GM21447 (cell line): ENCODE measurements around the gene PLIN5.

Experiments used
- ATAC-seq: cut with Tn5 transposase; IDR thresholded peaks from one replicate; pipeline ENCODE4 v1.9.1; 2021; ENCODE audit not compliant: unreplicated experiment

The PLIN5 gene

DNA sequence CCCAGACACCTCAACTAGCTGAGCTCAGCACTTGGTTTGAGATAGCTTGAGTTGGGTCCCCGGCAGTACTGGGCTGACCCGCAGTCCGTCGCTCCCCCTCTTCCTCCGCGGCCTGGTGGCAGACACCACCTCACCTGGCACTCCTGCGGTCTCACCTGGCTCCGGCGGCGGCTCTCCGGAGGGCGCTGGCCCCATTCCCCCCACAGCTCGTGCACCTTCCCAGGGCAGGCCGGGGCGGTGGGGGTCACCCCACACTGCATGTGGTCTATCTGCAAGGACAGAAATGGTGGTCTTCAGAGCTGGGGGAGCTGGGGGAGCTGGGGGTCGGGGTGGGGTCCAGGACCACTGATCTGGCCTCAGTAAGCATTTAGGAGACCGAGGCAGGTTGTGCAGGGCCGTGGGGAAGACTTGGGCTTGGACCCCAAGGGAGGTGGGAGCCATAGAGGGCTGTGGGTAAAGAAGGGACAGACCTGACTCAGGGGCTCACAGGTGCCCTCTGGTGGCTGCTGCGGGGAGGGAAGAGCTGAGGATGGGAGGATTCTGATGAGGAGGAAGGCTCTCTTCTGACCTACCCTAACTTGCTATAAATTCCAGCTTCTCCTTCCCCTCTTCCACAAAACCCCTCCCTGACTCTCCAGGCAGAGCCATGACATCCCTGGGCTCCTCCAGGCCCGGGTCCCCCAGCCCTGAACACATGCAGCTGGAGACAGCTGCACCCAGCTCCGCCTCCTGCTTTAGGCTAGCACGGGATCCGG, 10.0 kb downstream of the PLIN5 start:
- no peak for ATAC-seq

DNA sequence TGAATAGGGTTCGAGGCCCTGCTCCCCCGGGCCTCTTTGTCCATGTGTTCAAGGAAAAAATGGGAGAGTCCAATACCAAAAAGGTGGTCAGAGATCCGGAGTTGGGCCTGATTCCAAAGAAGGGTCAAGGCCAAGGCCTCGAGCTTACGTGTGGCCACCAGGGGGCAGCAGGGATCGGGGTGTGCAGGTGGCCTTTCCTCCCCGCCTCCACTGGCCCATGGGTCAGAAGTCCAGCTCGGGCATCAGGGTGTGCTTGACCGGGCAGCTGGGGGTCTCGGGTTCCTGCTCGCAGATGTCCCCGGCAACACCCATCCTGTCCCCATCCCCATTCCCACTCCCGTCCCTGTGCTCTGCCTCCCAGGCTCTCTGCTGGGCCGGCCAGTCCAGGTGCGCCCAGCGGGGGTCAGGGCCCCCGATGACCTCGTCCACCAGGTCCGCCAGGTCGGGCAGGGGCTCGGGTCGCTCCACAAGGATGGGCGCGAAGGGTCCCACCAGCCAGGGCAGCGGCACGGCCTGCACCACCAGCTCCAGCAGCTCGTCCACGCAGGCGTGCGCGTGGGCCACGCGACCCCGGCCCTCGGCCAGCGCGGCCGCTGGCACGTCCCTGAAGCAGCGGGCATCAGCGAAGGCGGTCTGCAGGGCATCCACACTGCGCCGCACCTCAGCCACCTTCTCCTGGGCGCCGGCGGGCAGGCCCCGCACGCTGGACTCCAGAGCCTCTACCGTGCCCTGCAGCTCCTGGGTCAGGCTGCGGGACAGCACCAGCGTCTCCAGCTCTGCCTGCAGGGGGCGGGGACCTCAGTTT, 11.5 kb downstream of the PLIN5 start:
- no peak for ATAC-seq

DNA sequence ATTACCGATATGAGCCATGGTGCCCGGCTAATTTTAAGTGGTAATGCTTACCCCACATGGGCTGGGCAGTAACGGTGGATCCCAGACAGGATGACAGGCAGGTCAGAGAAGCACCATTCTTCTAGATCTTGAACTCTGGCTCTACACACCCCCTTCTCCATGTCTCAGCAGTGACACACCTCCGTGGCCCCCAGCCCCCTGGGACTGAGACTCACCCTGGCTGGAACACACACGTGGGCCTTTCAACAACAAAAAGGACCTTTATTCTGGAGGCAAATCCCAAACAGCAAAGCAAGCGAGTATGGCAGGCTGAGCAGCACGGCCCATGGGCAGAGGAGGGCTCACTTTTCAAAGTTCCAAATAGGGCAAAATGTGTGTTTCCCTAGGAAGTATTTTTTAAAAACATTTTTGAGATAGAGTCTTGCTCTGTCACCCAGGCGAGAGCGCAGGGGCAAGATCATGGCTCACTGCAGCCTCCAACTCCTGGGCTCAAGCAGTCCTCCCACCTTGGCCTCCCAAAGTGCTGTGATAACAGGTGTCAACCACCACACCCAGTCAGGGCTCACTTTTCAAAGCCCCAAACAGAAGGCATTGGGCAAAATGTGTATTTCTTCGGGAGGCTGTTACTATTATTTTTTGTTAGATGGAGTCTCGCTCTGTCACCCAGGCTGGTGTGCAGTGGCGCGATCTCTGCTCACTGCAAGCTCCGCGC, 12.6 kb downstream of the PLIN5 start:
- ATAC-seq: no peak

DNA sequence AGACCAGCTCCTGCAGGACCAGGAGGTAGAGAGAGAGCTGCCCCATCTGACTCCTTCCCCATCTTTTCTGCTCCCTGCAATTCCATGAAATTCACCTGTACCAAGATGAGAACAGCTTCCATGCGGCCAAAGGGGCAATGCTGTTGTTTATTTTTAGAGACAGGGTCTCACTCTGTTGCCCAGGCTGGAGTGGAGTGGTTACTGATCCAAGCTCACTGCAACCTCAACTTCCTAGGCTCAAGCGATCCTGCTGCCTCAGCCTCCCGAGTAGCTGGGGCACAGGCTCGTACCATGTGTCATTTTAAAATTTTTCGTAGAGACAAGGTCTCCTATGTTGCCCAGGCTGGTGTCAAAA, 13.2 kb downstream of the PLIN5 start:
- no peak for ATAC-seq

DNA sequence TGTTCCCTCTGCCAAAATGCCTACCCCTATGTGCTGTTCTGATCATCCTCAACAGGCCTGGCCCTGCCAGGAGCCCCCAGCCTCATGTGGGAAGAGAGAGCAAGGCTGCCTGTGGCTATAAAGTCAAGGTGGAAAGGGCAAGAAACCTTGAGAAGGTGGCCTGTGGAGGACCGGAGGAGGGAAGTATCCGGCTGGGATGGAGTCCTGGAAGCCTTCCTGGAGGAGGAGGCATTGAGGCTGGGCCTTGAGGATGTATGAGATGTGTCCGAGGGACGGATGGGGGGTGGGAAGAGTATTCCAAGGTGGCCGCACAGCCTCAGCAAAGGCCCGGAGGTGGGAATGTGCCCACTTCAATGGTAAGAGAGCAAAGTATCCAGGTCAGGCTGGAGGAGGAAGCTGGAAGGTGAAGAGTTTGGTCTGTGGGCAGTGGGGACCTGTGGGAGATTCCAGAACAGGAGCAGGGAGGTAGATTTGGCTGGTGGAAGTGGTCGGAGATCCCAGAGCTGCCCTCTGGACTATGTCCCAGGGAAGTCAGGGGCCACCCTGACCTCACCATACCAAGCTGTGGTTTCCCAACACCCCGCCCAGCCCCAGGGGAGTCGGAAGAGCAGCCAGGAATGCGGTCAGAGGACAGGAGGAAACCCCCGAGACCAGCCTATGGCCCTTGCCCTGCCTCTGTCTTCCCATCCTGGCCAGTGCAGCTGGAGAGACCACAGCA, 13.7 kb downstream of the PLIN5 start:
- ATAC-seq: no peak

DNA sequence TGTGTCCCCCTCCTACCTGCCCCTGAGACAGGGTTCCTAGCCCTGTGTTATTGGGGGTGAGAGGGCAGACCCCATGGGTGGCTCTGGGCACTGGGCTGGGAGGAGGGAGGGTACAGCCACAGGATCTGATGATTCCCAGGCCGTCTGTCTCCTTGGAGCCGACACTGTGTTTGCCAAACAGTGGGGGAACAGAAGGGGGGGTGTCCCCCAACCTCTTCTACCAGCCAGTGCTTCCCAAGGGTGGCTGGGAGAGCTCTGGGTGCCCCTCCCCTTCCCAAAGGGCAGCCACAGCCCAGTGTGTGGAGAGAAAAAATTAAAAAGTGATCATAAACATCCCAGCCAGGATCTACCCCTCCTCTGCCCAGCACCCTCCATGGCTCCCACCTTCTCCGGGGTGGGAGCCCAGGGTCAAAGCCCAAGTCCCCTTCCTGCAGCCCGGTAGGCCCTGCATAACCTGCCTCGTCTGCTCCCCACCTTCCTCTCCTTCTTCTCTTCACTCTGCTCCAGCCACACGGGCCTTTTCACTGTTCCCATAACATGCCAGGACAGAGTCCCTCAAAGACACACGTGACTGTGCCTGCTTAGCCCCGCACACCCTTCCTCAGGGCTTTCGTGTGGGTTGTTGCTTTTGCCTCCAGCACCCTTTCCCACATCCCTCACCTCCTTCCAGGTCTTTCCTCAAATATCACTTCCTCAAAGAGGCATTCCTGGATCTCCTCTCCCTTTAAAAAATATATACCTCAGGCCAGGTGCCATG, 15.3 kb downstream of the PLIN5 start:
- ATAC-seq: no peak

DNA sequence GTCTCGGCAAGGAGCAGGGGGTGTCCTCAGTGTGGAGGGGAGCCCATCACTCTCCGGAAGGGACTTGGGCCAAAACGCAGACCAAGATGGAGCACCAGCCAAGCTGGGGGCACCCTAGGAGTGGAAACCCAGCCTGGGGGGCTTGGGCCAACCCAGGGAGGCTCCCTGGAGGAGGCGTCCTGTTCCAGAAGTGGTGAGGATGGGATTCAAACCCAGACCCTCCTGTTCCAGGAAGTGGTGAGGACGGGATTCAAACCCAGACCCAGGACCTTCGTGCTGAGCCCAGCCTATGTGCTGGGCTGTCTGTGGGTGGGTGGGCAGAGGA, 15.9 kb downstream of the PLIN5 start:
- no peak for ATAC-seq

DNA sequence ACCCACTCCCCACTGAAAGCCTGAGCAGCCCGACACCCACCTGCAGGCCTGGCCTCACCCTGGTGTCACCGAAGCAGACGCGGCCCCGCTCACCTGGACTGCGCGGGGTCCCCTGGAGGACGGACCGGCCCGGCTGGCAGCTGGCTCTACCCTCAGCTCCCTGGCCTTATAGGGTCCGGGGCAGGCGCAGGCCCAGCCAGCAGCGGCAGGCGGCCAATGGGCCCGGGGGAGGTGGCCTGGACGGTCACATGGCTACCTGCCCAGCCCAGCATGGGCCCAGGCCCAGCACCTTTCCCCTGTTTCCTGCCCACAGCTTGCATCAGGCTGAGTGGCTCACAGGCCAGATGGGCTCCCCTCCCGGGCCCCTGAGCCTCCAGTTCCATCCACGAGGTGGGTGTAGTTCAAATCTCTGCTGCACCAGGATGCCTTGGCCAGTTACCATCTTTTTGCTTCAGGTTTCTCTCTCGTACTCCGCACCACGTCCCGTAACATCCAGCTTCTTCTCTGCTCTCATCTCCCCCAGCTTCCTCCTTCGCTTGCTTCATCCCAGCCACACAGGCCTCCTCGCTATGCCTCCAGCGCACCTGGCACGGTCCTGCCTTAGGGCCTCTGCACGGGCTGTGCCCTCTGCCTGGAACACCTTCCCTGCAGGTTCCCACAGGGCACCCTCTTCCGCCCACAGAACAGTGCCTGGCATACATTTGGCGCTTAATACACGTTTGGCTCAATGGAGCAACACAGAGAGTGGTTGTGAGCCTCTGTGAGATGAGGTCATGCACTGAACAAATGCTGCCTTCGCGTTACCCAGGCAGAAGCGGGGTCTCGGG, 16.5 kb downstream of the PLIN5 start, which contains the start of gene PLIN4:
TSS of gene PLIN4 (minus strand) at position 142 of the 827 bp plus-strand sequence. CDS start 214 bp downstream, outside the sequence.
- ATAC-seq: no peak

DNA sequence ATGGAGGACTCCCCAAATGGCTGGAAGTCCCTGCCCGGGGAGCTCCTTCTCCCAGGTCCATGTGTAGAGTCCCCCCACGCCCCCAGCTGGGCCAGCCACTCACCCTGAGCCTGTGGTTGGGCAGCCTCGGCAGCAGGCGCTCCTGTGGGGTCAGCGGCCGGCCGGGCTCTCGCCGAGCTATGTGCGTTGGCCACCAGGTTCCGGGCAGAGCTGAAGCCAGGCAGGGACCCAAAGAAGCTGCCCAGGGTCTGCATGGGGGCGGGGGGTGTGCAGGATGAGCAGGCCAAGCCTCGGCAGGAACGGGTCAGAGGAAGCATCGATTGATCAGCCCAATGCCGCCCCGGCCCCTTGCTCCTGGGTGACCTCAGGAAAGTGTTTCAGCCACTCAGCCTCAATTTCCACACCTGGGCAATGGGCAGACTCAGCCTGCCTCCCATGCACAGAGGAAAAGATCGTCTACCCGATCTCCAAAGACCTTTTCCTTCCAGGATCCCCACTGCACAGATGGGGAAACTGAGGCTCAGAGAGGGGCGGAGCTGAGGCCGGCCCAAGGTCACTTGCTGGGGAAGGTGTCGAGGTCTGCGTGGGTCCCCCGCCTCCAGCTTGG, 17.5 kb downstream of the PLIN5 start:
- no peak for ATAC-seq

DNA sequence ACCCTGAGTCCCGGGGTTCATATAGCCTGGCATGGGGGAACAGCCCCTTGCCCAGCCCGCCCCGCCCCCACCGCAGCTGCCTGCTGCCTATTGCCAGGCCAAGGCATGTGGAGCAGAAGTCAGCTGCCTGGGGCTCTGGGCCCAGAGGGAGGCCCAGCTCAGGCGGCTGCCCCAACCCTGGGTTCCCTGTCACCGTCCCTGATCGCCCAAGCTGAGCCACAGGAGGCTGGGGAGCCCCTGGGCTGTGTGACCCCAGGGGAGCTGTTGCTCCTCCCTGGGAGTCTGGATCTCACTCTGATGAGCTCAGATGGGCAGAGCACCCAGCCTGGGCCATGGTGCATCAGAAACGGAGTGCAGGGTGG, 18.1 kb downstream of the PLIN5 start:
- no peak for ATAC-seq

DNA sequence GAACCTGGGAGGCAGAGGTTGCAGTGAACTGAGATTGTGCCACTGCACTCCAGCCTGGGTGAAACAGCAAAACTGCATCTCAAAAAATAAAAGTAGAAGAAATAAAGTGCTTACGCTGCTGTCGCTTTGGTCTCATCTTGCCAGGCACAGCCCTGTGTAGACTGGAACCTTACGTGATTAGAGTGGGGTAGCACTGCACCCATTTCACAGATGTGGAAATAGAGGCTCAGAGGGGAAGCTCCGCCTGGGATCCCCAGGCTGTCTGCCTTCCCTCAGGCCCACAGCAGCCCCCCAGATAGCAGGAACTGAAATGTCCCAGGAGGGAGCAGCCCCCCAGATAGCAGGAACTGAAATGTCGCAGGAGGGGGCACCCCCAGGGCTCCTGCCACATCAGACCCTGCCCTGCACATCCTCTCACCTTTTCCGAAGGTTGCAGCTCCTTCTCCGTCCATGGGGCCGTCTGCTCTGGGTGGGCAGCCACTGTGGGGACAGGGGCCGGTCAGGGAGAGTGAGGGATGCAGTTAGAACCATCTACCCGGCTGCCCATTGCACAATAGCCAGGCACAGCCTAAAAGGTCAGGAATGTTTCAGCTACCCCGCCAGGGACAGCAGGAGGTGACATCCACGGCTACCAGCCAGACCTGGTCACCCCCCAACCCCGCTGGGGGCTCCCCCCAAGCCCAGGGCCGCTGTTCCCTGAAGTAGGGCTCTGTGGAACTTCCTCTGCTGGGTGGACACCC, 18.7 kb downstream of the PLIN5 start:
- ATAC-seq: no peak

DNA sequence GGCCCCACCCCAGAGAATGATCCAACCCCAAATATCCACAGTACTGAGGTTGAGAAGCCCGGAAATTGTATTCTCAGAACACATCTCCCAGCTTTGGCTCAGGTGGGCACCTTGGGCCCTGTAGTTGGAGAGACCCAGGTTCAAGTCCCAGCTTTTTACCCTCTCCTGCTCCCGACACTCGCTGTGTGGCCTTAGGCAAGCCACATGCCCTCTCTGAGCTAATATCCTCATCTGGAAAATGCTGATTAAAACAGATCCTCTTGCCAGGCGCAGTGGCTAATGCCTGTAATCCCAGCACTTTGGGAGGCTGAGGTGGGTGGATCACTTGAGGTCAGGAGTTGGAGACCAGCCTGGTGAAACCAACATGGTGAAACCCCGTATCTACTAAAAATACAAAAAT, 19.3 kb downstream of the PLIN5 start:
- no peak for ATAC-seq

DNA sequence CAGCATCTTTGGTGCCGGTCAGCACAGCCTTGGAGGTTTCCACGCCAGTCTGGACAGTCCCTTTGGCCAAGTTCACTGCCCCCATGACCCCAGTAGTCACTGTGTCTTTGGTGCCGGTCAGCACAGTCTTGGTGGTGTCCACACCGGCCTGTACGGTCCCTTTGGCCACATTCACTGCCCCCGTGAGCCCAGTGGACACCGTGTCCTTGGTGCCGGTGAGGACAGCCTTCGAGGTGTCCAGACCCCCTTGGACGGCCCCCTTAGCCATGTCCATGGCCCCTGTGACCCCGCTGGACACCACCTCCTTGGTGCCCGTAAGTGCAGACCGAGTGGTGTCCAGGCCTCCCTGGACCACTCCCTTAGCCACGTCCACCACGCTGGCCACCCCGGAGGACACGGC, 21.8 kb downstream of the PLIN5 start:
- no peak for ATAC-seq

DNA sequence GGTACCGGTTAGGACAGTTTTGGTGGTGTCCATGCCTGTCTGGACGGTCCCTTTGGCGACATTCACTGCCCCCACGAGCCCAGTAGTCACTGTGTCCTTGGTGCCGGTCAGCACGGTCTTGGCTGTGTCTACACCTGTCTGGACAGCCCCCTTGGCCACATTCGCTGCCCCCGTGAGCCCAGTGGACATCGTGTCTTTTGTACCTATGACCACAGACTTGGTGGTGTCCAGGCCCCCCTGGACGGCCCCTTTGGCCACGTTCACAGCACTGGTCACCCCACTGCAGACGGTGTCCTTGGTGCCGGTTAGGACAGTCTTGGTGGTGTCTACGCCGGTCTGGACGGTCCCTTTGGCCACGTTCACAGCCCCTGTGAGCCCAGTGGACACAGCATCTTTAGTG, 23.0 kb downstream of the PLIN5 start:
- ATAC-seq: no peak

DNA sequence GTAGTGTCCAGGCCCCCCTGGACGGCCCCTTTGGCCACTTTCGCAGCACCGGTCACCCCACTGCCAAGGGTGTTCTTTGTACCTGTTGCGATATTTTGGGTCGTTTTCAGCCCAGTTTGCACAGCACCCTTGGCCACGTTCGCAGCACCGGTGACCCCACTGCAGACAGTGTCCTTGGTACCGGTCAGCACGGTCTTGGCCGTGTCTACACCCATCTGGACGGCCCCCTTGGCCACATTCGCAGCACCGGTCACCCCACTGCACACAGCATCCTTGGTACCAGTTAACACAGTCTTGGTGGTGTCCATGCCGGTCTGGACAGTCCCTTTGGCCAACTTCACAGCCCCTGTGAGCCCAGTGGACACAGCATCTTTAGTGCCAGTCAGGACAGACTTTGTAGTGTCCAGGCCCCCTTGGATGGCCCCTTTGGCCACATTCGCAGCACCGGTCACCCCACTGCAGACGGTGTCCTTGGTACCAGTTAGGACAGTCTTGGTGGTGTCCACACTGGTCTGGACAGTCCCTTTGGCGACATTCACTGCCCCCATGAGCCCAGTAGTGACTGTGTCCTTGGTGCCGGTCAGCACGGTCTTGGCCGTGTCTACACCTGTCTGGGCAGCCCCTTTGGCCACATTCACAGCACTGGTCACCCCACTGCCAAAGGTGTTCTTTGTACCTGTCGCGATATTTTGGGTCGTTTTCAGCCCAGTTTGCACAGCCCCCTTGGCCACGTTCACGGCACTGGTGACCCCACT, 23.5 kb downstream of the PLIN5 start:
- no peak for ATAC-seq

DNA sequence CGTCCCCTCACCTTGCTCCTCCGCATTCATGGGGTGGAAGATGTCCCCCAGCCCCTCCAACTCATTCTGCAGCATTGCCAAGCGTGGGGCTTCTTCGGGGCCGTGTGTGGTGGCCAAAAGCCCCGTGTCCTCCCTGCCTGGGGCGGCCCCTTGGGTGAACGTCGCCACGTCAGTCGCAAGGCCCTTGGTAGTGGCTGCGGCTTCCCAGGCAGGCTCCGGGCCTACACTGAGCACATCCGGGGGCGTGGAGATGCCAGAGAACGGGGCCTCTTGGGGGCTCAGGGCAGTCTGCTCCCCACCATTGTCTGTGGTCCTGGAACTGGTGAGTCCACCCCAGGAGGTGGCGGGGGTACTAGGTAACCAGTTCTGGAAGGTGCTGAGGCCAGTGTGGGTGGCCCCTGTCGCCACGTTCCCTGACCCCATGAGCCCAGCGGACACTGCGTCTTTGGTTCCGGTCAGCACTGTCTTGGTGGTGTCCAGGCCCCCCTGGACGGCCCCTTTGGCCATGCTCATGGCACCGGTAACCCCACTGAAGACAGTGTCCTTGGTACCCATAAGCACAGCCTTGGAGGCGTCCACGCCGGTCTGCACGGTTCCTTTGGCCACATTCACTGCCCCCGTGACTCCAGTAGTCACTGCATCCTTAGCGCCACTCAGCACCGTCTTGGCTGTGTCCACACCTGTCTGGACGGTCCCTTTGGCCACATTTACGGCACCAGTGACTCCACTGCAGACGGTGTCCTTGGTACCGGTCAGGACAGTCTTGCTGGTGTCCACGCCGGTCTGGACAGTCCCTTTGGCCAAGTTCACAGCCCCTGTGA, 24.4 kb downstream of the PLIN5 start:
- no peak for ATAC-seq

DNA sequence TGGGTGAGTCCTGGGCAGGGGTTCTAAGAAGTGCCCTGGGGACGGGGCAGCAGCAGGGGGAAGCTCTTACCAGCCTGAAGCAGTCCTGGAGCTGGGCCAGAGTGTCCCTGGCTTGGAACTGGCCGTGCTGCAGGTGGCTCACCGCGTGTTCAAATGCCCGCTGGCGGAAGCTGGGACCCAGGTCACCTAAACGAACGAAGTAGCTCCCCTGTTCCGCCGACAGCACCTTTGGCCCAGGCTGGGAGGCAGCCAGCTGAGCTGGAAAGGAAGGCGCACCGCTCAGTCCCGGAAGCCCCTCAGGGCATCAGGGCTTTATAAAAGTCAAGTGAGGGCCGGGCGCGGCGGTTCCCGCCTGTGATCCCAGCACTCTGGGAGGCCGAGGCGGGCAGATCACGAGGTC, 26.3 kb downstream of the PLIN5 start:
- ATAC-seq: no peak
